K562 (cell line): ENCODE data around the gene SCG3. TPM values are rescaled to one million over a fixed set of nuclear protein-coding genes. Genes with fewer than 3 reads are reported as not detected.

Experiments
- ARHGAP35 ChIP-seq: fragments of 450-650 bp; IDR thresholded peaks from 2 replicates; pipeline ENCODE4 v1.6.1; 2018; ENCODE audit not compliant: partially characterized antibody
- ATF7 ChIP-seq: fragments of 450-650 bp; IDR thresholded peaks from 2 replicates; pipeline ENCODE4 v1.7.1; 2014; ENCODE audit warnings: mild to moderate bottlenecking, moderate library complexity
- CEBPZ ChIP-seq: fragments of 150-350 bp; IDR thresholded peaks from 2 replicates; pipeline ENCODE4 v1.6.1; 2014; ENCODE audit warnings: low read depth, mild to moderate bottlenecking, low read length, borderline replicate concordance
- DMBX1 ChIP-seq: fragments of 250-450 bp; sonication (Bioruptor Pico); IDR thresholded peaks from 2 replicates; pipeline ENCODE4 v1.8.0; 2022; ENCODE audit warnings: inconsistent platforms, mild to moderate bottlenecking, moderate library complexity, borderline replicate concordance
- HEY1 ChIP-seq: fragments of 250-450 bp; sonication (Bioruptor Pico); IDR thresholded peaks from 2 replicates; pipeline ENCODE4 v1.5.0; 2020; ENCODE audit warnings: mild to moderate bottlenecking, moderate library complexity, borderline replicate concordance
- HMBOX1 ChIP-seq: sonication (generic); IDR thresholded peaks from 2 replicates; pipeline ENCODE4 v1.6.1; 2016
- KDM2B ChIP-seq: fragments of 250-450 bp; sonication (Bioruptor Pico); IDR thresholded peaks from 2 replicates; pipeline ENCODE4 v1.8.0; 2021; ENCODE audit warnings: mild to moderate bottlenecking, moderate library complexity
- KLF6 ChIP-seq: fragments of 250-450 bp; sonication (Bioruptor Pico); IDR thresholded peaks from 2 replicates; pipeline ENCODE4 v1.4.0; 2020; ENCODE audit warnings: mild to moderate bottlenecking, moderate library complexity, borderline replicate concordance
- MAFG ChIP-seq: fragments of 450-650 bp; conservative IDR thresholded peaks from 2 replicates; pipeline ENCODE4 v1.6.1; 2016; ENCODE audit warnings: missing genetic modification characterization, missing compliant biosample characterization
- MEIS2 ChIP-seq: fragments of 450-650 bp; IDR thresholded peaks from 2 replicates; pipeline ENCODE4 v1.6.1; 2014; ENCODE audit warnings: mild to moderate bottlenecking; ENCODE audit not compliant: partially characterized antibody
- MTA2 ChIP-seq: fragments of 450-650 bp; IDR thresholded peaks from 2 replicates; pipeline ENCODE4 v1.6.1; 2016; ENCODE audit warnings: low read depth
- NCOR1 ChIP-seq: fragments of 450-650 bp; IDR thresholded peaks from 2 replicates; pipeline ENCODE4 v1.6.1; 2016; ENCODE audit warnings: mild to moderate bottlenecking, moderate library complexity
- NFYB ChIP-seq: IDR thresholded peaks from 2 replicates; pipeline ENCODE4 v1.6.1; 2011; ENCODE audit warnings: mild to moderate bottlenecking, moderate library complexity; ENCODE audit not compliant: insufficient read length; ENCODE audit errors: extremely low read depth
- PTTG1 ChIP-seq: fragments of 450-650 bp; IDR thresholded peaks from 2 replicates; pipeline ENCODE4 v1.6.1; 2016; ENCODE audit warnings: low read depth, mild to moderate bottlenecking, missing genetic modification characterization, missing compliant biosample characterization
- RFX7 ChIP-seq: fragments of 250-450 bp; sonication (Bioruptor Pico); IDR thresholded peaks from 2 replicates; pipeline ENCODE4 v1.5.1; 2021; ENCODE audit warnings: mild to moderate bottlenecking
- SETDB1 ChIP-seq: IDR thresholded peaks from one replicate; pipeline ENCODE4 v1.6.1; 2012; ENCODE audit warnings: low read length, control low read depth, inconsistent platforms
- SIRT6 ChIP-seq: IDR thresholded peaks from one replicate; pipeline ENCODE4 v1.6.1; 2012; ENCODE audit warnings: low read depth, mild to moderate bottlenecking, control low read depth, inconsistent platforms, low read length, moderate library complexity
- SOX6 ChIP-seq: fragments of 450-650 bp; IDR thresholded peaks from 2 replicates; pipeline ENCODE4 v1.6.1; 2014; ENCODE audit warnings: mild to moderate bottlenecking
- TCF7L2 ChIP-seq: fragments of 150-350 bp; IDR thresholded peaks from 2 replicates; pipeline ENCODE4 v1.6.1; 2016; ENCODE audit warnings: low read depth, mild to moderate bottlenecking, low read length, moderate library complexity
- XRCC5 ChIP-seq: fragments of 200-400 bp; formaldehyde crosslinking; IDR thresholded peaks from 2 replicates; pipeline ENCODE4 v1.6.1; 2017; ENCODE audit warnings: low read depth, mild to moderate bottlenecking, low read length
- YBX1 ChIP-seq: fragments of 450-650 bp; IDR thresholded peaks from 2 replicates; pipeline ENCODE4 v1.7.1; 2016; ENCODE audit warnings: mild to moderate bottlenecking
- ZHX1 ChIP-seq: fragments of 150-350 bp; conservative IDR thresholded peaks from 2 replicates; pipeline ENCODE4 v1.6.1; 2014; ENCODE audit warnings: low read length
- ZKSCAN8 ChIP-seq: fragments of 200-800 bp; sonication (Bioruptor generic); IDR thresholded peaks from 2 replicates; pipeline ENCODE4 v1.6.1; 2016; ENCODE audit warnings: missing genetic modification characterization, missing compliant biosample characterization
- ZNF232 ChIP-seq: sonication (generic); formaldehyde crosslinking; IDR thresholded peaks from 2 replicates; pipeline ENCODE4 v1.8.0; 2022; ENCODE audit warnings: mild to moderate bottlenecking, missing genetic modification reagents
- polyA plus RNA-seq, 8 experiments: library from polyadenylated mRNA; depleted of rRNA in 4 of 8; stranded (reverse) in 5 of 8; unstranded in 3 of 8; fragments of >200 nt; fragmentation: Nextera tagmentation in 2 of 8; fragmentation: Illumina TruSeq in 1 of 8; extraction: Ambion mirVana in 2 of 8; extraction: Trizol in 1 of 8; gene quantifications; 2 replicates each; pipeline versions ENCODE4 v1.2.1 to v1.2.3, GENCODE V29; 2011 to 2014; ENCODE audit warnings: inconsistent platforms in 1 of 8, missing spikeins in 1 of 8
- total RNA-seq, 7 experiments: library from RNA; depleted of rRNA in 6 of 7; stranded (reverse); fragments of >200 nt in 6 of 7; fragmentation: Illumina TruSeq in 2 of 7; extraction: Trizol in 2 of 7; gene quantifications; 2 replicates each; pipeline versions ENCODE4 v1.2.1 to v1.2.3, GENCODE V29; 2011 to 2021; ENCODE audit warnings: low replicate concordance in 1 of 7

Gene SCG3
- total and polyA plus RNA-seq, 9 of the 15 experiments (the other 6 are each of a cell fraction or from before 2014, with no cell fraction given) = 13.0 to 43.8 (median 21.0) TPM

- TF ChIP-seq PTTG1 (tag) = no peak
- TF ChIP-seq XRCC5 = peak; percentile 63; the same call in 1 of the 2 replicates
- TF ChIP-seq ZKSCAN8 (CRISPR knock-in tag) = no peak
- TF ChIP-seq SIRT6 = no peak
- TF ChIP-seq KLF6 (CRISPR knock-in tag) = peak; percentile 37; the same call in 1 of the 2 replicates
- TF ChIP-seq HMBOX1 = no peak
- TF ChIP-seq MTA2 = no peak
- TF ChIP-seq NFYB = no peak
- TF ChIP-seq YBX1 = no peak
- no peak for TF ChIP-seq RFX7 (CRISPR knock-in tag)
- no peak for TF ChIP-seq NCOR1
- TF ChIP-seq MAFG (tag) = no peak
- peak; percentile 75 for TF ChIP-seq MEIS2
- TF ChIP-seq ATF7 = peak; percentile 54
- no peak for TF ChIP-seq TCF7L2
- no peak for TF ChIP-seq ZHX1
- TF ChIP-seq KDM2B (CRISPR knock-in tag) = no peak
- TF ChIP-seq ZNF232 (CRISPR knock-in tag) = peak; percentile 89
- no peak for TF ChIP-seq SETDB1
- TF ChIP-seq HEY1 (CRISPR knock-in tag) = no peak
- 0 out of 2 replicates have a peak, but pooled peaks have one; percentile 46 for TF ChIP-seq SOX6
- TF ChIP-seq CEBPZ = no peak
- TF ChIP-seq DMBX1 = peak; percentile 94; the same call in 1 of the 2 replicates
- no peak for TF ChIP-seq ARHGAP35
Measured at GRCh38 chr15:51681303-51681963, at the start of gene SCG3 (continued).
